ENCODE measurements around the gene SYNPO. TPM values are rescaled to one million over a fixed set of nuclear protein-coding genes. Genes with fewer than 3 reads are reported as not detected.

Gene SYNPO
- total RNA-seq, 1 experiment from 2014 or later = not detected

DNA sequence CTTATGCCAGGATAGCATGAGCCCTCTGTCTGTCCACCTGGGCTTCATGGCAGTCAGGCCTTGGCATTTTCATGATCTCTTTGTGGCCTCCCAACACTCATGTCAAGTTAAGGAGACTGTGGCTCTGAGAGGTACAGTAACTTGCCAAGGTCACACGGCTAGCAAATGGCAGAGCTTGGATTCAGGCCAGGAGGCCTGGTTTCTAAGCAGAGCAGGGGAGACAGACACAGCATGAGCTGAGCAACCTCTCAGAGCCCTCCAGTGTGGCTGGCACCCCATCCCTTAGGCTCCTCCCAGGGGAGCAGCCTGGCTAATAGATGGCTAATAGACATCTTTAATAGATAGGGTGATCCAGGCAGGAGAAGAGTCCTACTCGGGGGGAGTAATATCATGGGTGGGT lies 4.1 kb downstream of the SYNPO start:
- Histone ChIP-seq H3K36me3 (ENCODE audit: insufficient read depth, low read length) (no peaks in the 10 kb centered on the region), H3K9ac (ENCODE audit: low read length) (no peak overlapping the region), H4K20me1 (ENCODE audit: insufficient read depth, low read depth, low read length) (no peaks in the 10 kb centered on the region), H3K4me1 (ENCODE audit: low read length) (no peaks in the 10 kb centered on the region), H3K79me2 (ENCODE audit: low read length) (no peaks in the 10 kb centered on the region), H3K27ac (ENCODE audit: low read length) (no peak overlapping the region), H3K4me3 (ENCODE audit: low read length) (no peak overlapping the region), H3K27me3 (ENCODE audit: low read length) (no peaks in the 10 kb centered on the region), H3K9me2 (replicated peaks; ENCODE audit: insufficient read depth, low read length) (no peaks in the 10 kb centered on the region), H3K4me2 (ENCODE audit: low read depth, low read length, poor library complexity, severe bottlenecking) (no peak overlapping the region), H2AFZ (ENCODE audit: low read length) (no peak overlapping the region), H3K9me3 (ENCODE audit: low read length) (no peaks in the 10 kb centered on the region)
- no peak for DNase-seq

DNA sequence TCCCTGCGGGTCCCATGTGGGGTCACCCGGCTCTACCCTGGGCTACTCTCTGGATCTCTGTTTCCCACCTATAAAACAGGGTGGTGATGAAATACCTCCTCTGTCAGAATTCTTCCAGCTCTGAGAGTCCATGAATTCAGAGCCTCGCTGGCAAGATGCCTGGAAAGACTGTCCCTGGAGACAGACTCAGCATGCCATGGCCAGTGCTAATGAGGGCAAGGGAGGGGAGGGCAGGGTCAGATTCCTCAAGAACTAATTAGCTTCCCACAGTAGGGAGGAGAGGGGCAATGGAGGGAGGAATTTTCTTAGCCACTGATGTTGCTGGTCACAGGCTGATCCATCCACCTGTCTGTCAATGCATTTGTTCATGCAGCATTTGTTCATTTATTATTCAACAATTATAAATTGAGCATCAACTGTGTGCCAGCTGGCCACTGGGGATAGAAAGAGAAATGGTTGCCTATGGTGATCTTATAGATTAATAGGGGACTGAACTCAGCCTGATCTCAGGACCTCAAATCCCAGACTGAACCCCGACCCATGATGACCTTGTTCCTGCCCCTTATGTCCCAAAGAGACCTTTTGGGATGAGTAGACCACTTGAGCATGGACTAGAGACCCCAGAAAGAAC lies 4.7 kb downstream of the SYNPO start:
- H3K9me2 ChIP-seq (replicated peaks; ENCODE audit: insufficient read depth, low read length) = no peaks in the 10 kb centered on the region
- no peak overlapping the region for H3K4me3 ChIP-seq (ENCODE audit: low read length)
- no peaks in the 10 kb centered on the region for H4K20me1 ChIP-seq (ENCODE audit: insufficient read depth, low read depth, low read length)
- no peaks in the 10 kb centered on the region for H3K27me3 ChIP-seq (ENCODE audit: low read length)
- H3K4me2 ChIP-seq (ENCODE audit: low read depth, low read length, poor library complexity, severe bottlenecking) = no peak overlapping the region
- DNase-seq = no peak
- no peaks in the 10 kb centered on the region for H3K79me2 ChIP-seq (ENCODE audit: low read length)
- H3K36me3 ChIP-seq (ENCODE audit: insufficient read depth, low read length) = no peaks in the 10 kb centered on the region
- no peaks in the 10 kb centered on the region for H3K9me3 ChIP-seq (ENCODE audit: low read length)
- H3K4me1 ChIP-seq (ENCODE audit: low read length) = no peaks in the 10 kb centered on the region
- no peak overlapping the region for H3K9ac ChIP-seq (ENCODE audit: low read length)
- no peak overlapping the region for H2AFZ ChIP-seq (ENCODE audit: low read length)
- no peak overlapping the region for H3K27ac ChIP-seq (ENCODE audit: low read length)

DNA sequence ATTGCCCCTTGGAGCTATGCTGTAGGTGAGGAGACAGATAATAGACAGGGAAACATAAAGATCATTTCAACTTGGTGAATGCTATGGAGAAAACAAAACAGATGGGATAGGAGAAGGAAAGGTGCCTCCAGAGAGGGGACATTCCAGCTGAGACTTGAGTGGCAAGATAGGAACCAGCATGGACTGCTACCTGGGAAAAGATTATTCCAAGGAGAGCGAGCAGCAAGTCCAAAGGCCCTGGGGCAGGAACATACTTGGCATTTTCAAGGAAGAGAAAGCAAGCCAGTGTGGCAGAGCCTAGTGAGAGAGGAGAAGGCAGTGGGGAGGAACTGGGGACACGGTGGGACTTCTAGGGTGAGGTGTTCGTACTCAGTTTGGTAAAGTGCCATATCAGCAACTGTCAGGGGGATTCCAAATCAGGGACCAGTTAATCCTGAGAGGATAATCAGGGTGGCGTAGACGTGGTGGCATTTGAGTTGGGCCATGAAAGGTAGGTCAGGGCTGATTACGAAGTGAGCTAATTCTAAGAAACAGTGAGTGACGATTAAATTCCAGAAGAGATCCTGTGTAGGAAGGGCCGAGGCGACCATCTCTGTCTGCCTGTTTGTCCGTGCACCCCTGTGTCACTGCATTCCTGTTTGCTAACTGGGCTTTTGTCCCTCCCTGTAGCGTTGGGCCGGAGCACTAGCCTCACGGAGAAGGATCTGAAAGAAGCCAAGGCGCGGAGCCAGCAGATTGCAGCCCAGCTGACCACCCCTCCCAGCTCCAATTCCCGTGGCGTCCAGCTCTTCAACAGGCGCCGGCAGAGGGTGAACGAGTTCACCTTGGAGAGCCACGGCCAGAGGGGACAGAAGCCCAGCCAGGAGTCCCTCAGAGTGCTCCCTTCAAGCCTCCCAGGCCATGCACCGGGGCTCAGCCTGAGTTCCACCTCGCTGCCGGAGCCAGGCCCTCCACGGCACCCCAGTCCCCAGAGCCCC lies 7.1 kb downstream of the SYNPO start:
- H4K20me1 ChIP-seq (ENCODE audit: insufficient read depth, low read depth, low read length) = no peaks in the 10 kb centered on the region
- H2AFZ ChIP-seq (ENCODE audit: low read length) = no peak overlapping the region
- H3K27ac ChIP-seq (ENCODE audit: low read length) = no peak overlapping the region
- H3K9ac ChIP-seq (ENCODE audit: low read length) = no peak overlapping the region
- no peaks in the 10 kb centered on the region for H3K9me2 ChIP-seq (replicated peaks; ENCODE audit: insufficient read depth, low read length)
- H3K79me2 ChIP-seq (ENCODE audit: low read length) = no peaks in the 10 kb centered on the region
- no peaks in the 10 kb centered on the region for H3K4me1 ChIP-seq (ENCODE audit: low read length)
- no peak for DNase-seq
- no peaks in the 10 kb centered on the region for H3K27me3 ChIP-seq (ENCODE audit: low read length)
- no peaks in the 10 kb centered on the region for H3K36me3 ChIP-seq (ENCODE audit: insufficient read depth, low read length)
- H3K4me2 ChIP-seq (ENCODE audit: low read depth, low read length, poor library complexity, severe bottlenecking) = no peak overlapping the region
- H3K9me3 ChIP-seq (ENCODE audit: low read length) = no peaks in the 10 kb centered on the region
- H3K4me3 ChIP-seq (ENCODE audit: low read length) = no peak overlapping the region

DNA sequence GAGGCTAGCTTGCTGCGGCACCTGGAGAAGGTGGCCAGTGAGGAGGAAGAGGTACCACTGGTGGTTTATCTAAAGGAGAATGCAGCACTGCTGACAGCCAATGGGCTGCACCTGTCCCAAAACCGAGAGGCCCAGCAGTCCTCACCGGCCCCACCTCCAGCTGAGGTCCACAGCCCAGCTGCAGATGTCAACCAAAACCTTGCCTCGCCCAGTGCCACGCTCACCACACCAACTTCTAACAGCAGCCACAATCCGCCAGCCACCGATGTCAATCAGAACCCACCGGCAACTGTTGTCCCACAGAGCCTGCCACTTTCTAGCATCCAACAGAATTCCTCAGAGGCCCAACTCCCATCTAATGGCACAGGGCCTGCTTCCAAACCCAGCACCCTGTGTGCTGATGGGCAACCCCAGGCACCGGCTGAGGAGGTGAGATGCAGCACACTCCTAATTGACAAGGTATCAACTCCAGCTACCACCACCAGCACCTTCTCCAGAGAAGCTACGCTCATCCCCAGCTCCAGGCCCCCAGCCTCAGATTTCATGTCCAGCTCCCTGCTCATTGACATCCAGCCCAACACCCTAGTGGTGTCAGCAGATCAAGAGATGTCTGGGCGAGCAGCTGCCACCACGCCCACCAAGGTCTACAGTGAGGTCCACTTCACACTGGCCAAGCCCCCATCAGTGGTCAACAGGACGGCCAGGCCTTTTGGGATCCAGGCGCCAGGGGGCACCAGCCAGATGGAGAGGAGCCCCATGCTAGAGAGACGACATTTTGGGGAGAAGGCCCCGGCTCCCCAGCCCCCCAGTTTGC lies 8.0 kb downstream of the SYNPO start:
- Histone ChIP-seq H3K4me3 (ENCODE audit: low read length) (no peak overlapping the region), H3K4me2 (ENCODE audit: low read depth, low read length, poor library complexity, severe bottlenecking) (no peak overlapping the region), H3K4me1 (ENCODE audit: low read length) (no peaks in the 10 kb centered on the region), H3K9me2 (replicated peaks; ENCODE audit: insufficient read depth, low read length) (no peaks in the 10 kb centered on the region), H2AFZ (ENCODE audit: low read length) (no peak overlapping the region), H3K9me3 (ENCODE audit: low read length) (no peaks in the 10 kb centered on the region), H3K79me2 (ENCODE audit: low read length) (no peaks in the 10 kb centered on the region), H3K27me3 (ENCODE audit: low read length) (no peaks in the 10 kb centered on the region), H4K20me1 (ENCODE audit: insufficient read depth, low read depth, low read length) (no peaks in the 10 kb centered on the region), H3K36me3 (ENCODE audit: insufficient read depth, low read length) (no peaks in the 10 kb centered on the region), H3K27ac (ENCODE audit: low read length) (no peak overlapping the region), H3K9ac (ENCODE audit: low read length) (no peak overlapping the region)
- no peak for DNase-seq

DNA sequence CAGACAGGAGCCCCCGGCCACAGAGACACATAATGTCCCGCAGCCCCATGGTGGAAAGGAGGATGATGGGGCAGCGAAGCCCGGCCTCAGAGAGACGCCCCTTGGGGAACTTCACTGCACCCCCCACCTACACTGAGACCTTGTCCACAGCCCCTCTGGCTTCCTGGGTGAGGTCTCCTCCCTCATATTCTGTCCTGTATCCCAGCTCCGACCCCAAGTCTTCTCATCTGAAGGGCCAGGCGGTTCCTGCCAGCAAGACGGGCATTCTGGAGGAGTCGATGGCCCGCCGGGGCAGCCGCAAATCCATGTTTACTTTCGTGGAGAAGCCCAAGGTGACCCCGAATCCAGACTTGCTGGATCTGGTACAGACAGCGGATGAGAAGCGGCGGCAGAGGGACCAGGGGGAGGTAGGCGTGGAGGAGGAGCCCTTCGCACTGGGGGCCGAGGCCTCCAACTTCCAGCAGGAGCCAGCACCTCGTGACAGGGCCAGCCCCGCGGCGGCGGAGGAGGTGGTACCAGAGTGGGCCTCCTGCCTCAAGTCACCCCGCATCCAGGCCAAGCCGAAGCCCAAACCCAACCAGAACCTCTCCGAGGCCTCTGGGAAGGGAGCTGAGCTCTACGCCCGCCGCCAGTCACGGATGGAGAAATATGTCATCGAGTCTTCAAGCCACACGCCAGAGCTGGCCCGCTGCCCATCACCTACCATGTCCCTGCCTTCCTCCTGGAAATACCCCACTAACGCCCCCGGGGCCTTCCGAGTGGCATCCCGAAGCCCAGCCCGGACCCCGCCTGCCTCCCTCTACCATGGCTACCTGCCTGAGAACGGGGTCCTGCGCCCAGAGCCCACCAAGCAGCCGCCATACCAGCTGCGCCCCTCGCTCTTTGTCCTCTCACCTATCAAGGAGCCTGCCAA lies 8.9 kb downstream of the SYNPO start:
- H3K9ac ChIP-seq (ENCODE audit: low read length) = no peak overlapping the region
- no peaks in the 10 kb centered on the region for H3K9me2 ChIP-seq (replicated peaks; ENCODE audit: insufficient read depth, low read length)
- no peak overlapping the region for H3K4me3 ChIP-seq (ENCODE audit: low read length)

DNA sequence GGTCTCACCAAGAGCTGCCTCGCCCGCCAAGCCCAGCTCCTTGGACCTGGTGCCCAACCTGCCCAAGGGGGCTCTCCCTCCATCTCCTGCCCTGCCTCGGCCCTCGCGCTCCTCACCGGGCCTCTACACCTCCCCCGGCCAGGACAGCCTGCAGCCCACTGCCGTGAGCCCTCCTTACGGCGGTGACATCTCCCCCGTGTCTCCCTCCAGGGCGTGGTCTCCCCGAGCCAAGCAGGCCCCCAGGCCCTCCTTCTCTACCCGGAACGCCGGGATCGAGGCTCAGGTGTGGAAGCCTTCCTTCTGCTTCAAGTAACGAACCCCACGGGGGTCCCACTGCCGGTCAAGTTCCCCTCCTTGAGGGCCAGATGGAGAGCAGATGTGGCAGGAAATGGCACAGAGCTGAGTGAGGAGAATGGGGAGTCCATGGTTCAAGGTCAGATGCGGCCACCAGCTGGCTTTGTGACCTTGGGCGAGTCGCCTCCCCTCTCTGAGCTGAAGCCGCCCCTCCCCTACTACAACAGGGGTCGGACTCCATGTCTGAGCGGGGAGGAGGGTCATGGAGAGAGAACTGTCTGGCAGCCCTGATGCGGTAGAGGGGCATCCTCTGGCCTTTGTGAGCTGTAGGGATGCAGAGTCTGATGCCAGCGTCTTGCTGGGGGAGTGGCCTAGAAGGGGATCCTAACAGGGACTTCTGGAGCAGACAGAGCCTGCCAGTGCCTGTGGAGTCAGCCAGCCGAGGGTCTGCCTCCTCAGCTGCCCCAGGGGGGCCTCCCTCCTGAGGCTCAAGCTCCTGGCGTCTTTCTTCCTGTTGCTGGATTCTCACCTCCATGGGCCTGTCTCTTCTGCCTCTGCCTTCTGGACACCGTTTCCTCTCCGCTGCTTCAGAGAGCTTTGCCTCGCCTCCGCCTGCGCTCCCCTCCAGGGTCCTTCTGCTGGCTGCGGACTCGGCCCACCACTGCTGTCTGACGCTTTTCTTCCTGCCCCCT lies 9.9 kb downstream of the SYNPO start:
- no peak overlapping the region for H3K9ac ChIP-seq (ENCODE audit: low read length)
- H3K27me3 ChIP-seq (ENCODE audit: low read length) = no peaks in the 10 kb centered on the region
- H4K20me1 ChIP-seq (ENCODE audit: insufficient read depth, low read depth, low read length) = no peaks in the 10 kb centered on the region
- no peak overlapping the region for H2AFZ ChIP-seq (ENCODE audit: low read length)
- no peaks in the 10 kb centered on the region for H3K4me1 ChIP-seq (ENCODE audit: low read length)
- no peak for DNase-seq
- no peaks in the 10 kb centered on the region for H3K9me2 ChIP-seq (replicated peaks; ENCODE audit: insufficient read depth, low read length)
- H3K4me3 ChIP-seq (ENCODE audit: low read length) = no peak overlapping the region
- H3K27ac ChIP-seq (ENCODE audit: low read length) = no peak overlapping the region
- no peaks in the 10 kb centered on the region for H3K36me3 ChIP-seq (ENCODE audit: insufficient read depth, low read length)
- no peaks in the 10 kb centered on the region for H3K9me3 ChIP-seq (ENCODE audit: low read length)
- H3K4me2 ChIP-seq (ENCODE audit: low read depth, low read length, poor library complexity, severe bottlenecking) = no peak overlapping the region
- H3K79me2 ChIP-seq (ENCODE audit: low read length) = no peaks in the 10 kb centered on the region

More for the DNA sequence above, 8.9 kb downstream of the SYNPO start:
- no peak overlapping the region for H2AFZ ChIP-seq (ENCODE audit: low read length)
- H3K79me2 ChIP-seq (ENCODE audit: low read length) = no peaks in the 10 kb centered on the region
- no peaks in the 10 kb centered on the region for H3K9me3 ChIP-seq (ENCODE audit: low read length)
- no peaks in the 10 kb centered on the region for H3K4me1 ChIP-seq (ENCODE audit: low read length)
- no peak overlapping the region for H3K27ac ChIP-seq (ENCODE audit: low read length)
- no peaks in the 10 kb centered on the region for H4K20me1 ChIP-seq (ENCODE audit: insufficient read depth, low read depth, low read length)
- H3K36me3 ChIP-seq (ENCODE audit: insufficient read depth, low read length) = no peaks in the 10 kb centered on the region
- DNase-seq = no peak
- no peak overlapping the region for H3K4me2 ChIP-seq (ENCODE audit: low read depth, low read length, poor library complexity, severe bottlenecking)
- no peaks in the 10 kb centered on the region for H3K27me3 ChIP-seq (ENCODE audit: low read length)

DNA sequence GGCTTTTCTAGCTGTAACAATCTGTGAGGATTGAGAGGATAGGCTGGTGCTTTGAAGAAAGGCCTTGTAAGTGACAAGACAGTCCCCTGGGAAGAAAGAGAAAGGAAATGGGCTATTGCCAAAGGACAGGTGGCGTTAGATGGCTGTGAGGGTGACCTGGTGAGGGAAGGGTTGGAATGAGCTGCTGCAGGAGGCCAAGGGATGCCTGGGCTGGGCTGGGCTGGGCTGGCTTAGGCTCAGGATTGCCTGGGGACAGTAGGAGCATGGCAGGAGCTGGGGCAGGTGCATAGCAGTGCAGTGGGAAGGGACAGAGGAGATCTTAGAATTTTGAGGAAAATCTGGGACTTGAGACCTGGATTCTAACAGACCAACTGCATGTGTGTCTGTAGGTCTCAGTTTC lies 10.9 kb downstream of the SYNPO start:
- H3K4me2 ChIP-seq (ENCODE audit: low read depth, low read length, poor library complexity, severe bottlenecking) = no peak overlapping the region
- no peaks in the 10 kb centered on the region for H4K20me1 ChIP-seq (ENCODE audit: insufficient read depth, low read depth, low read length)
- no peaks in the 10 kb centered on the region for H3K27me3 ChIP-seq (ENCODE audit: low read length)
- no peaks in the 10 kb centered on the region for H3K9me2 ChIP-seq (replicated peaks; ENCODE audit: insufficient read depth, low read length)
- no peak overlapping the region for H3K9ac ChIP-seq (ENCODE audit: low read length)
- no peak for DNase-seq
- H3K36me3 ChIP-seq (ENCODE audit: insufficient read depth, low read length) = no peaks in the 10 kb centered on the region
- no peaks in the 10 kb centered on the region for H3K9me3 ChIP-seq (ENCODE audit: low read length)
- H3K79me2 ChIP-seq (ENCODE audit: low read length) = no peaks in the 10 kb centered on the region
- H3K27ac ChIP-seq (ENCODE audit: low read length) = no peak overlapping the region
- H3K4me1 ChIP-seq (ENCODE audit: low read length) = peaks cover 6% of the 10 kb centered on the region
- H3K4me3 ChIP-seq (ENCODE audit: low read length) = no peak overlapping the region
- no peak overlapping the region for H2AFZ ChIP-seq (ENCODE audit: low read length)

Measured in Karpas-422 (cell line).